Measurements from ENCODE around the gene CYB5A. TPM values are rescaled to one million over a fixed set of nuclear protein-coding genes. Genes with fewer than 3 reads are reported as not detected.

Gene CYB5A
- total and polyA plus RNA-seq, 9 of the 15 experiments (the other 6 are each of a cell fraction or from before 2014, with no cell fraction given) = 11.9 to 22.6 (median 14.1) TPM

DNA sequence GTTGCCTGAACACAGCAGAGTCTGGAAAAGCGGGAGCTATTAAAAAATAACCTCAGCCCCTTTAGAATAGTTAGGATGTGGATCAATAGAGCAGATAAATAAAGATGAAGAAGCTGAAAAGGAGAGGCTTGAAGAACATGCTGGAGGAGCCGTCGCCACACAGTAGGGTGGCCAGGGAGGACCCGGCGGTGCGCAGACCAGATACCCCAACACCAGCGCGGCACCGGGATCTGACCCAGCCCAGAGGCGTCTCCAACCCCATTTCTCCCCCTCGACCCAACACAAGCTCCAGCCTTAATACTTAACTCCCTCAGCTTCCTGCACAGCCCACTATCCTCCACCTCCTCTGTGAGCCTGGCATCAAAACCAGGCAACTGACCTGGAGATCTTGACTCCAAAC is 16.0 kb downstream of the CYB5A start:
- Histone ChIP-seq H3K79me2 (ENCODE audit: control insufficient read depth, insufficient read depth, low read length) (no peaks in the 10 kb centered on the region), H3K27ac (ENCODE audit: extremely low read depth, low read depth, low read length) (no peak overlapping the region), H3K4me1 (replicated peaks in 1 of 2; ENCODE audit: control insufficient read depth in 2 of 2, insufficient read depth in 2 of 2, low read length in 2 of 2) (no peaks in the 10 kb centered on the region; a peak in 1 of 5 replicates), H2AFZ (ENCODE audit: low read depth, low read length) (no peak overlapping the region), H3K4me3 (no peak overlapping the region), H3K36me3 (ENCODE audit: control insufficient read depth, insufficient read depth, low read length) (no peaks in the 10 kb centered on the region), H3K9ac (ENCODE audit: insufficient read depth in 1 of 2, low read depth in 2 of 2, low read length in 2 of 2) (0 out of 4 replicates have a peak overlapping the region, but pooled peaks of 1 of the 2 experiments have one; percentile 45), H3K9me1 (ENCODE audit: control insufficient read depth, insufficient read depth, low read length) (no peaks in the 10 kb centered on the region), H3K4me2 (ENCODE audit: insufficient read depth, low read length) (no peak overlapping the region), H3K27me3 (ENCODE audit: control insufficient read depth in 2 of 2, insufficient read depth in 2 of 2, low read length in 2 of 2) (no peaks in the 10 kb centered on the region), H3K9me3 (replicated peaks; ENCODE audit: control insufficient read depth, insufficient read depth, low read depth, low read length) (no peaks in the 10 kb centered on the region), H4K20me1 (replicated peaks; ENCODE audit: control insufficient read depth, insufficient read depth, low read length) (no peaks in the 10 kb centered on the region)
- intact Hi-C loops (cut with micrococcal nuclease) (no loop called here), in situ Hi-C loops (cut with MboI) (no loop called here)
- ChIA-PET CTCF (ENCODE audit: low intra/inter-chr PET ratio) (no interaction called here), POLR2A (interaction anchor here (0.7 to 1.2 kb wide), 2 partner anchors 14 to 220 kb away, joined by 3 read pairs; partner anchors contain the start of gene CNDP2)
- DNase-seq (ENCODE audit: extremely low read depth in 1 of 4, low spot score in 3 of 4) = no peak
- no peak for FAIRE-seq
- no peak for ATAC-seq
- BruUV-seq (replicated peaks) = no TSS peak
- TF ChIP-seq ZNF507 (tag; conservative IDR thresholded peaks at IDR 0.05) (no peak), DMBX1 (CRISPR knock-in tag; IDR thresholded peaks at IDR 0.05; ENCODE audit: borderline replicate concordance) (no peak), PHTF2 (CRISPR knock-in tag; IDR thresholded peaks at IDR 0.05) (no peak), MTA1 (IDR thresholded peaks at IDR 0.05; ENCODE audit: borderline replicate concordance) (no peak), EGR1 (conservative IDR thresholded peaks at IDR 0.05) (no peak), KHSRP (IDR thresholded peaks at IDR 0.05) (no peak), RBM15 (IDR thresholded peaks at IDR 0.05; ENCODE audit: insufficient read depth, low read length) (no peak), ILK (tag; IDR thresholded peaks at IDR 0.05; ENCODE audit: borderline replicate concordance, low read depth) (no peak)
- TF ChIP-seq, protein P1, sequence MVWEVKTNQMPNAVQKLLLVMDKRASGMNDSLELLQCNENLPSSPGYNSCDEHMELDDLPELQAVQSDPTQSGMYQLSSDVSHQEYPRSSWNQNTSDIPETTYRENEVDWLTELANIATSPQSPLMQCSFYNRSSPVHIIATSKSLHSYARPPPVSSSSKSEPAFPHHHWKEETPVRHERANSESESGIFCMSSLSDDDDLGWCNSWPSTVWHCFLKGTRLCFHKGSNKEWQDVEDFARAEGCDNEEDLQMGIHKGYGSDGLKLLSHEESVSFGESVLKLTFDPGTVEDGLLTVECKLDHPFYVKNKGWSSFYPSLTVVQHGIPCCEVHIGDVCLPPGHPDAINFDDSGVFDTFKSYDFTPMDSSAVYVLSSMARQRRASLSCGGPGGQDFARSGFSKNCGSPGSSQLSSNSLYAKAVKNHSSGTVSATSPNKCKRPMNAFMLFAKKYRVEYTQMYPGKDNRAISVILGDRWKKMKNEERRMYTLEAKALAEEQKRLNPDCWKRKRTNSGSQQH (CRISPR knock-in tag; IDR thresholded peaks at IDR 0.05) = no peak
- 29% methylated on average over 3 of the region's 11 CpGs for WGBS (ENCODE audit: insufficient coverage, low coverage, missing lambda C conversion rate)
